Astrocyte (in vitro differentiated cells and primary cell): ENCODE measurements around the gene UACA. TPM values are rescaled to one million over a fixed set of nuclear protein-coding genes. Genes with fewer than 3 reads are reported as not detected.

Experiments
- DNase-seq: peaks from one replicate; pipeline ENCODE4 v3.0.0-alpha.2; 2010; ENCODE audit warnings: low read depth
- FAIRE-seq: peaks from 2 replicates; lab custom pipeline; 2011; peaks lifted over from hg19 to GRCh38; lab: Jason Lieb, UNC
- H2AFZ ChIP-seq: 2 replicates; pipeline ENCODE4 v1.6.0; 2012; ENCODE audit warnings: low read depth, low read length, inconsistent platforms
- H3K27ac ChIP-seq: 2 replicates; pipeline ENCODE4 v1.5.1; 2011; ENCODE audit warnings: low read depth, low read length, inconsistent platforms
- H3K27me3 ChIP-seq: 2 replicates; pipeline ENCODE4 v1.6.0; 2011; ENCODE audit warnings: low read length, inconsistent platforms; ENCODE audit not compliant: insufficient read depth
- H3K36me3 ChIP-seq: 2 replicates; pipeline ENCODE4 v1.5.1; 2011; ENCODE audit warnings: low read length, inconsistent platforms; ENCODE audit not compliant: insufficient read depth
- H3K4me1 ChIP-seq: 2 replicates; pipeline ENCODE4 v1.5.1; 2011; ENCODE audit warnings: low read length, inconsistent platforms; ENCODE audit not compliant: insufficient read depth
- H3K4me2 ChIP-seq: 2 replicates; pipeline ENCODE4 v1.6.0; 2012; ENCODE audit warnings: low read length, inconsistent platforms
- H3K4me3 ChIP-seq: 2 replicates; pipeline ENCODE4 v1.5.1; 2011; ENCODE audit warnings: low read depth, mild to moderate bottlenecking, low read length, inconsistent platforms; ENCODE audit not compliant: insufficient read depth
- H3K79me2 ChIP-seq: 2 replicates; pipeline ENCODE4 v1.6.0; 2012; ENCODE audit warnings: mild to moderate bottlenecking, low read length, inconsistent platforms; ENCODE audit not compliant: insufficient read depth
- H3K9ac ChIP-seq: 2 replicates; pipeline ENCODE4 v1.6.0; 2012; ENCODE audit warnings: mild to moderate bottlenecking, low read length, inconsistent platforms
- H3K9me3 ChIP-seq: 2 replicates; pipeline ENCODE4 v1.5.1; 2012; ENCODE audit warnings: low read depth, mild to moderate bottlenecking, low read length, inconsistent platforms; ENCODE audit not compliant: insufficient read depth
- H4K20me1 ChIP-seq: 2 replicates; pipeline ENCODE4 v1.6.0; 2012; ENCODE audit warnings: low read length, inconsistent platforms; ENCODE audit not compliant: insufficient read depth
- H3K27ac Mint-ChIP-seq: one replicate; pipeline ENCODE4 v1.8.0; 2021; ENCODE audit warnings: mild to moderate bottlenecking, mixed read lengths; ENCODE audit not compliant: unreplicated experiment
- H3K27me3 Mint-ChIP-seq: one replicate; pipeline ENCODE4 v1.8.0; 2021; ENCODE audit warnings: low read depth, mixed read lengths; ENCODE audit not compliant: unreplicated experiment
- H3K36me3 Mint-ChIP-seq: one replicate; pipeline ENCODE4 v1.8.0; 2021; ENCODE audit warnings: low read depth, mixed read lengths; ENCODE audit not compliant: unreplicated experiment
- H3K4me1 Mint-ChIP-seq: one replicate; pipeline ENCODE4 v1.8.0; 2021; ENCODE audit warnings: low read depth, mixed read lengths; ENCODE audit not compliant: unreplicated experiment
- H3K4me3 Mint-ChIP-seq: one replicate; pipeline ENCODE4 v1.8.0; 2021; ENCODE audit warnings: mild to moderate bottlenecking, moderate library complexity, mixed read lengths; ENCODE audit not compliant: unreplicated experiment
- H3K9me3 Mint-ChIP-seq: one replicate; pipeline ENCODE4 v1.8.0; 2021; ENCODE audit warnings: mild to moderate bottlenecking, mixed read lengths; ENCODE audit not compliant: unreplicated experiment
- EZH2 ChIP-seq: IDR thresholded peaks from 2 replicates; pipeline ENCODE4 v1.6.1; 2012; ENCODE audit warnings: mild to moderate bottlenecking, low read length, inconsistent platforms; ENCODE audit not compliant: insufficient read depth
- total RNA-seq: library from RNA; stranded (reverse); gene quantifications from 2 replicates; pipeline ENCODE4 v1.2.1, GENCODE V29; 2021
- TF ChIP-seq, protein P1 (sequence below): IDR thresholded peaks from 2 replicates; pipeline ENCODE4 v1.5.1; 2011; ENCODE audit warnings: low read depth, mild to moderate bottlenecking, inconsistent platforms, low read length, moderate library complexity; ENCODE audit not compliant: insufficient read depth

Gene UACA
- total RNA-seq, 1 donor from 2014 or later: 168 TPM

DNA sequence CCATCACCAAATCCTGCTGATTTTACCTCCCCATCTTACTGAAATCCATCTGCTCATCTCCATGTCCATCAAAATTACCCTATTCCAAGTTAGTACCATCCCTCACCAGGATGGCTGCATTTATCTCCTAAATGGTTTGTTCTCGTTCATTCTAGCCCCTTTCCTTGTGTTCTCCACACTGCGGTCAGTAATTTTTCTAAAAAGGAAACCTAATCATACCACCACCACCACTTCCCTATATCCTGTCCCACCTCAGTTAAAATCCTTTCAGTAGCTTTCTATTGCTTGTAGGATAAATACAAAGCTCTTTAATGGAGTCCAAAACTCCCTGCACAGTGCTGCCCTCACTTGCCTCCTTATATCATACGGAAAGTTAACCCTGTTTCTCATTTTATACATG lies 51.1 kb downstream of the UACA start:
- peaks cover 3% of the 10 kb centered on the region for H3K36me3 ChIP-seq
- no peaks in the 10 kb centered on the region for H3K9me3 ChIP-seq
- peak; percentile 26 for FAIRE-seq
- Mint-ChIP-seq H3K4me1 (peaks cover 57% of the 10 kb centered on the region), H3K27me3 (no peaks in the 10 kb centered on the region), H3K36me3 (peaks cover 7% of the 10 kb centered on the region), H3K4me3 (no peak overlapping the region), H3K27ac (peak overlapping the region; percentile 73), H3K9me3 (no peaks in the 10 kb centered on the region)
- DNase-seq: no peak
- TF ChIP-seq EZH2: no peak
- TF ChIP-seq, protein P1, sequence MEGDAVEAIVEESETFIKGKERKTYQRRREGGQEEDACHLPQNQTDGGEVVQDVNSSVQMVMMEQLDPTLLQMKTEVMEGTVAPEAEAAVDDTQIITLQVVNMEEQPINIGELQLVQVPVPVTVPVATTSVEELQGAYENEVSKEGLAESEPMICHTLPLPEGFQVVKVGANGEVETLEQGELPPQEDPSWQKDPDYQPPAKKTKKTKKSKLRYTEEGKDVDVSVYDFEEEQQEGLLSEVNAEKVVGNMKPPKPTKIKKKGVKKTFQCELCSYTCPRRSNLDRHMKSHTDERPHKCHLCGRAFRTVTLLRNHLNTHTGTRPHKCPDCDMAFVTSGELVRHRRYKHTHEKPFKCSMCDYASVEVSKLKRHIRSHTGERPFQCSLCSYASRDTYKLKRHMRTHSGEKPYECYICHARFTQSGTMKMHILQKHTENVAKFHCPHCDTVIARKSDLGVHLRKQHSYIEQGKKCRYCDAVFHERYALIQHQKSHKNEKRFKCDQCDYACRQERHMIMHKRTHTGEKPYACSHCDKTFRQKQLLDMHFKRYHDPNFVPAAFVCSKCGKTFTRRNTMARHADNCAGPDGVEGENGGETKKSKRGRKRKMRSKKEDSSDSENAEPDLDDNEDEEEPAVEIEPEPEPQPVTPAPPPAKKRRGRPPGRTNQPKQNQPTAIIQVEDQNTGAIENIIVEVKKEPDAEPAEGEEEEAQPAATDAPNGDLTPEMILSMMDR: no peak
- peaks cover 10% of the 10 kb centered on the region for H4K20me1 ChIP-seq
- H3K4me2 ChIP-seq: no peak overlapping the region
- H3K4me3 ChIP-seq: no peak overlapping the region
- no peak overlapping the region for H2AFZ ChIP-seq
- peaks cover 37% of the 10 kb centered on the region for H3K4me1 ChIP-seq
- H3K27me3 ChIP-seq: no peaks in the 10 kb centered on the region
- no peak overlapping the region for H3K9ac ChIP-seq
- H3K79me2 ChIP-seq: peaks cover 92% of the 10 kb centered on the region
- H3K27ac ChIP-seq: peak overlapping the region; percentile 79

DNA sequence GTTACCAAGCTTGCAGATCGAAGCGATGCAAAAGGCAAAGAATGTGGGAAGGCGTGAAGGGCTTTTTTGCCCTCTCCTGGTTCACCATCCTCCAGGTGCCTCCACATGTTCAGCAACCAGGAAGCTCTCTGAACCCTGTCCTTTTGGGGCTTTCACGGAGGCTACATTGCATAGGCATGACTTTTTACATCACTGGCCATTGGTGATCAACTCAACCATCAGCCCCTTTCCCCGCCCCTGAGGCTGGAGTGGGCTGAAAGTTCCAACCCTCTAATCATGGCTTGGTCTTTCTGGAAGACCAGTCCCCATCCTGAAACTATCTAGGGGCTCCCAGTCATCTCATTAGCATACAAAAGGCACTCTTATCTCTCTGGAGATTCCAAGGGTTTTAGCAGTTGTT lies 52.6 kb downstream of the UACA start:
- H3K27me3 ChIP-seq: no peaks in the 10 kb centered on the region
- peaks cover 3% of the 10 kb centered on the region for H3K36me3 ChIP-seq
- Mint-ChIP-seq H3K4me1 (peaks cover 55% of the 10 kb centered on the region), H3K27ac (peak overlapping the region; percentile 82), H3K27me3 (no peaks in the 10 kb centered on the region), H3K36me3 (peaks cover 6% of the 10 kb centered on the region), H3K4me3 (no peak overlapping the region), H3K9me3 (no peaks in the 10 kb centered on the region)
- H3K9ac ChIP-seq: no peak overlapping the region
- TF ChIP-seq, protein P1: no peak
- no peak for TF ChIP-seq EZH2
- DNase-seq (no peak), FAIRE-seq (no peak)
- H4K20me1 ChIP-seq: peaks cover 10% of the 10 kb centered on the region
- no peaks in the 10 kb centered on the region for H3K9me3 ChIP-seq
- peaks cover 92% of the 10 kb centered on the region for H3K79me2 ChIP-seq
- no peak overlapping the region for H3K4me2 ChIP-seq
- no peak overlapping the region for H3K4me3 ChIP-seq
- H2AFZ ChIP-seq: no peak overlapping the region
- H3K27ac ChIP-seq: no peak overlapping the region
- peaks cover 24% of the 10 kb centered on the region for H3K4me1 ChIP-seq

DNA sequence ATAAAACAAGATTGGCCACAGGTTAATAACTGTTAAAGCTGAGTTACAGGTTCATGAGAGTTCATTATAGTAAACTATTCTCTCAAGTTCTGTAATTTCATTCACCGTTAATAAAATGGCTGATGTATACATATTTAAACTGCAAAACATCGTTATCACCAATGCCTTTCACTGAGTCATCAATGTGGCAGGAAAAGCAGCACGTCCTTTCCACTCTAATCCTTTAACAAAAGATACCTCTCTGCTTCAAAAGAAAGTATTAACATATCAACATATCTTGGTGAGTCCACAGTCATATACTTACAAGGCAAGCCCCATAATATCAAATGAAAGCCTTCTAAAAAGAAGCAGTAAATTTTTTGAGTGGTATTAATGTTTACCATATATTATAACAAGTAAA lies 54.5 kb downstream of the UACA start:
- FAIRE-seq (no peak), DNase-seq (peak; percentile 27)
- no peak overlapping the region for H3K9ac ChIP-seq
- no peak overlapping the region for H3K27ac ChIP-seq
- TF ChIP-seq, protein P1: no peak
- no peak for TF ChIP-seq EZH2
- H3K27me3 ChIP-seq: no peaks in the 10 kb centered on the region
- H3K9me3 ChIP-seq: no peaks in the 10 kb centered on the region
- no peaks in the 10 kb centered on the region for H3K27me3 Mint-ChIP-seq
- H3K36me3 Mint-ChIP-seq: peaks cover 6% of the 10 kb centered on the region
- H3K36me3 ChIP-seq: peaks cover 3% of the 10 kb centered on the region
- H3K9me3 Mint-ChIP-seq: no peaks in the 10 kb centered on the region
- H3K79me2 ChIP-seq: peaks cover 93% of the 10 kb centered on the region
- no peak overlapping the region for H2AFZ ChIP-seq
- peak overlapping the region; percentile 6 for H3K27ac Mint-ChIP-seq
- no peak overlapping the region for H3K4me3 ChIP-seq
- H3K4me1 ChIP-seq: peaks cover 20% of the 10 kb centered on the region
- H3K4me3 Mint-ChIP-seq: no peak overlapping the region
- peaks cover 13% of the 10 kb centered on the region for H4K20me1 ChIP-seq
- peaks cover 54% of the 10 kb centered on the region for H3K4me1 Mint-ChIP-seq
- no peak overlapping the region for H3K4me2 ChIP-seq
